Stimulated activated naive CD8-positive, alpha-beta T cell treated with anti-CD3 and anti-CD28 coated beads, Interleukin-15, Interleukin-2, amounts not matched to agents 100 U/mL and 50 U/mL, for 24 hours (primary cell): ENCODE data around the gene ATF6B.
A peak's percentile ranks its signal among the peaks of the same experiment; 100 is the strongest.
"Not testable (repeated sequence)": the region's sequence is repeated elsewhere in the genome, so short reads cannot be mapped to it uniquely, and the experiment has no call there.

Source experiments
- ATAC-seq: fragments of 150-1000 bp; cut with Tn5 transposase; one replicate; pipeline ENCODE4 v1.10.0; 2021
- DNase-seq: peaks from one replicate; pipeline ENCODE4 v3.0.0; 2021

The ATF6B gene

GRCh38 chr6:32154514-32155161 is 26.6 kb upstream of the ATF6B start:
- ATAC-seq (peak; percentile 62), DNase-seq (peak; percentile 62)

GRCh38 chr6:32153564-32154513 is 25.8 kb upstream of the ATF6B start, which contains the start of gene PPT2:
TSS of gene PPT2 (plus strand) at chr6:32154141. CDS start at chr6:32154595, 454 bp downstream.
- ATAC-seq = peak; percentile 89
- peak; percentile 91 for DNase-seq

GRCh38 chr6:32152769-32153563 is 24.9 kb upstream of the ATF6B start:
- peak; percentile 26 for DNase-seq
- no peak for ATAC-seq

GRCh38 chr6:32151863-32152768 is 24.1 kb upstream of the ATF6B start, which contains the start of gene PRRT1:
TSS of gene PRRT1 (minus strand) at chr6:32151939. CDS start at chr6:32151827, 112 bp downstream.
- DNase-seq = no peak
- ATAC-seq = no peak

- DNase-seq = no peak
- no peak for ATAC-seq
Observed at GRCh38 chr6:32151181-32151862, 23.3 kb upstream of the ATF6B start.

GRCh38 chr6:32149932-32150870 is 22.2 kb upstream of the ATF6B start:
- no peak for DNase-seq

GRCh38 chr6:32149092-32149755 is 21.2 kb upstream of the ATF6B start:
- DNase-seq (no peak), ATAC-seq (no peak)

More at GRCh38 chr6:32149932-32150870, 22.2 kb upstream of the ATF6B start:
- ATAC-seq = no peak

GRCh38 chr6:32148289-32149091 is 20.4 kb upstream of the ATF6B start:
- ATAC-seq = peak; percentile 35

GRCh38 chr6:32147401-32148132 is 19.5 kb upstream of the ATF6B start:
- no peak for ATAC-seq
- no peak for DNase-seq

More at GRCh38 chr6:32148289-32149091, 20.4 kb upstream of the ATF6B start:
- peak; percentile 80 for DNase-seq

GRCh38 chr6:32146687-32147086 is 18.6 kb upstream of the ATF6B start:
- no peak for ATAC-seq
- DNase-seq = no peak

GRCh38 chr6:32146287-32146686 is 18.2 kb upstream of the ATF6B start:
- DNase-seq (no peak), ATAC-seq (no peak)

- not testable (repeated sequence) for ATAC-seq, DNase-seq
Observed at GRCh38 chr6:32144238-32144637, 16.2 kb upstream of the ATF6B start.

GRCh38 chr6:32140420-32141046 is 12.5 kb upstream of the ATF6B start:
- no peak for ATAC-seq
- no peak for DNase-seq

GRCh38 chr6:32139590-32139989 is 11.5 kb upstream of the ATF6B start:
- no peak for ATAC-seq
- no peak for DNase-seq

GRCh38 chr6:32137454-32137853 is 9.4 kb upstream of the ATF6B start:
- ATAC-seq = no peak
- DNase-seq = no peak

GRCh38 chr6:32133786-32134185 is 5.7 kb upstream of the ATF6B start:
- DNase-seq = no peak

GRCh38 chr6:32132110-32132509 is 4.1 kb upstream of the ATF6B start:
- no peak for ATAC-seq
- no peak for DNase-seq

More at GRCh38 chr6:32133786-32134185, 5.7 kb upstream of the ATF6B start:
- no peak for ATAC-seq
